GM19043 (cell line): ENCODE results near the gene C2orf69.
A peak's percentile ranks its signal among the peaks of the same experiment; 100 is the strongest.
"Not testable (repeated sequence)": the region's sequence is repeated elsewhere in the genome, so short reads cannot be mapped to it uniquely, and the experiment has no call there.

ENCODE experiments used
- ATAC-seq: cut with Tn5 transposase; IDR thresholded peaks from one replicate; pipeline ENCODE4 v1.9.1; 2021; ENCODE audit warnings: low read depth; ENCODE audit not compliant: unreplicated experiment

Gene C2orf69

GRCh38 chr2:199912553-199913114, 1.5 kb downstream of the C2orf69 start:
- ATAC-seq: not testable (repeated sequence)

- ATAC-seq: no peak
Measured at GRCh38 chr2:199914372-199914958, 3.4 kb downstream of the C2orf69 start.

GRCh38 chr2:199916980-199917379, 5.9 kb downstream of the C2orf69 start:
- no peak for ATAC-seq

GRCh38 chr2:199922856-199923255, 11.8 kb downstream of the C2orf69 start:
- ATAC-seq: no peak

GRCh38 chr2:199923924-199924323, 12.8 kb downstream of the C2orf69 start:
- ATAC-seq: no peak

- ATAC-seq: no peak
Measured at GRCh38 chr2:199926806-199927205, 15.7 kb downstream of the C2orf69 start.

GRCh38 chr2:199928226-199928625, 17.1 kb downstream of the C2orf69 start:
- no peak for ATAC-seq

- ATAC-seq: no peak
Measured at GRCh38 chr2:199928626-199929025, 17.5 kb downstream of the C2orf69 start.

- ATAC-seq: no peak
Measured at GRCh38 chr2:199929262-199929661, 18.2 kb downstream of the C2orf69 start.

GRCh38 chr2:199932312-199932855, 21.3 kb downstream of the C2orf69 start:
- ATAC-seq: no peak

- ATAC-seq: no peak
Measured at GRCh38 chr2:199933466-199933865, 22.4 kb downstream of the C2orf69 start.

- no peak for ATAC-seq
Measured at GRCh38 chr2:199936554-199936953, 25.5 kb downstream of the C2orf69 start.

- no peak for ATAC-seq
Measured at GRCh38 chr2:199940373-199940772, 29.3 kb downstream of the C2orf69 start.

- ATAC-seq: no peak
Measured at GRCh38 chr2:199943373-199943772, 32.3 kb downstream of the C2orf69 start.

GRCh38 chr2:199946196-199946595, 35.1 kb downstream of the C2orf69 start:
- ATAC-seq: no peak

GRCh38 chr2:199946836-199947235, 35.7 kb downstream of the C2orf69 start:
- ATAC-seq: no peak

- no peak for ATAC-seq
Measured at GRCh38 chr2:199950396-199950795, 39.3 kb downstream of the C2orf69 start.

GRCh38 chr2:199951023-199951422, 39.9 kb downstream of the C2orf69 start:
- ATAC-seq: no peak

GRCh38 chr2:199955007-199955338, 43.9 kb downstream of the C2orf69 start:
- ATAC-seq: peak; percentile 42

- ATAC-seq: peak; percentile 81
Measured at GRCh38 chr2:199955339-199956061, 44.4 kb downstream of the C2orf69 start, which contains the start of the genes MAIP1 and TYW5. Gene MAIP1 (plus strand): TSS chr2:199955582. CDS start chr2:199955799, 217 bp downstream. Gene TYW5 (minus strand): TSS chr2:199955491. CDS start chr2:199955470, 21 bp downstream.

GRCh38 chr2:199956062-199956380, 44.9 kb downstream of the C2orf69 start:
- ATAC-seq: no peak

GRCh38 chr2:199958014-199958413, 46.9 kb downstream of the C2orf69 start:
- ATAC-seq: no peak
